CD4-positive, alpha-beta T cell treated with Interleukin-21 for 1 hour (primary cell): ENCODE measurements around the gene MYBPC2.

Experiments used
- DNase-seq: peaks from one replicate; pipeline ENCODE4 v3.0.0-alpha.2; 2020

Gene MYBPC2

DNA sequence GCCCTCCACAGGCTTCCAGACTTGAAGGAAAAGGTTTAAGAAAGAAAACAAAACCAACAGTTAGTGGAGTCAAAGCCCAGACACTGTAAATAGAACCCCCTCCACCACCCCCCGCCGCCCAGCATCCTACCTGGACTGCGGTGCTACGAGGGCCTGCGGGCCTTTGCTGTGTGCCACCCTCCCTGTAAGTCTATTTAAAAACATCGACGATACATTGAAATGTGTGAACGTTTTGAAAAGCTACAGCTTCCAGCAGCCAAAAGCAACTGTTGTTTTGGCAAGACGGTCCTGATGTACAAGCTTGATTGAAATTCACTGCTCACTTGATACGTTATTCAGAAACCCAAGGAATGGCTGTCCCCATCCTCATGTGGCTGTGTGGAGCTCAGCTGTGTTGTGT, 50.2 kb downstream of the MYBPC2 start:
- no peak for DNase-seq

GRCh38 chr19:50485284-50485955, 52.7 kb downstream of the MYBPC2 start:
- no peak for DNase-seq

DNA sequence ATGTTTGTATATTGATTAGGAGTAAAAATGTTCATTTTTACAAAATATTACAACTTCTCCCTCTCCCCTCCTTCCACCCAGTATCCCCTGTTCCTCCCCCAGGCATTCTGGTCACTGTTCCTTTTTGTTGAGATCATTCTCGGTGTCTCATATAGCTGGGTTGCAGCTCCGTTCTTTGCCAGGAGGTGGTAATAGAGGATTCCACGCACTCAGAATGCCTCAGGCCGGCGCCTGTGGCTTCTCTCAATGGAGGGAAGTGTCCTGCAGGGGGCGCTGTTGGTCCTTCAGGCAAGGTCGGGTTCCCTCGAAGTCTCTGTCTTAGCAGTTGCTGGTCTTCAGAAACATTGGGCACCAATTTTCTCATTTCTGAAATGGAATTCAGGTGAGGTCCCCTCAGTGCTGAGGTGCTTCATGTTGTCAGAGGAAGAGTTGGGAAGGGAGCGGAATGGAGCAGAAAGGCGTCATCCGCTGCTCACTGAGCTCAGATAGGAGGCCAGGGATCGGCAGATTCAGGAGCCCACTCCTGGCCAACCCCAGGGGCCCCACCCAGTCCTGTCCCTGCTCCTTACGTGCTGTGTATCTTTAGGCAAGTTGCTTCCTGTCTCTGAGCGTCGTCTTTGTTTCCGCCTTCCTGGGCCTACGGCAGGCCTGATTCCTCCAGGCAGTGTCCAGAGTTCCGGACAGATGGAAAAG, 54.3 kb downstream of the MYBPC2 start:
- DNase-seq, result peak; percentile 55

GRCh38 chr19:50488389-50489194, 55.9 kb downstream of the MYBPC2 start:
- no peak for DNase-seq

GRCh38 chr19:50489461-50490011, 56.8 kb downstream of the MYBPC2 start:
- no peak for DNase-seq

- DNase-seq, result no peak
Measured at GRCh38 chr19:50490411-50490811, 57.7 kb downstream of the MYBPC2 start.

DNA sequence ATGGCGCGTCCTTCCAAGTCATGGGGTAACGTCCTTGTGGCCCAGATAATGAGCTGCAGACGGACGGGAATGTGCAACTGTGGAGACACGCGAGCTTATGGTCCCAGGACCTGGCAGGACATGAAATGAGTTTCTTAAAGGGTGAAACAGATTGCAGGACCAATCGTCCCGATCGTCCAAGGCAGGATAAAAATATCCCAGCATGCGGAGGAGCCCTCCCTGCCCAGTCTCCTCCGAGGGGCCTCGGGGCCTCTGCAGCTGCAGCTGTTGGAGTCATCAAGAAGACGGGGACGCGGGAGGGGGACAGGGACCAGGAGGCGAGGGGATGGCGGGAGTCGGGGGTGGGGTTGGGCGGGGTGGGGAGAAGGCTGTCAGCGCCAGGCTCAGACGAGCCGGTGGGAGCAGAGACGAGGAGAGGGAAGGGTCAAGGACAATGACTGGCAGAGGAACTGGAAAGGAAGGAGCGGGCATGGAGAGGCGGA, 58.3 kb downstream of the MYBPC2 start:
- DNase-seq, result no peak

DNA sequence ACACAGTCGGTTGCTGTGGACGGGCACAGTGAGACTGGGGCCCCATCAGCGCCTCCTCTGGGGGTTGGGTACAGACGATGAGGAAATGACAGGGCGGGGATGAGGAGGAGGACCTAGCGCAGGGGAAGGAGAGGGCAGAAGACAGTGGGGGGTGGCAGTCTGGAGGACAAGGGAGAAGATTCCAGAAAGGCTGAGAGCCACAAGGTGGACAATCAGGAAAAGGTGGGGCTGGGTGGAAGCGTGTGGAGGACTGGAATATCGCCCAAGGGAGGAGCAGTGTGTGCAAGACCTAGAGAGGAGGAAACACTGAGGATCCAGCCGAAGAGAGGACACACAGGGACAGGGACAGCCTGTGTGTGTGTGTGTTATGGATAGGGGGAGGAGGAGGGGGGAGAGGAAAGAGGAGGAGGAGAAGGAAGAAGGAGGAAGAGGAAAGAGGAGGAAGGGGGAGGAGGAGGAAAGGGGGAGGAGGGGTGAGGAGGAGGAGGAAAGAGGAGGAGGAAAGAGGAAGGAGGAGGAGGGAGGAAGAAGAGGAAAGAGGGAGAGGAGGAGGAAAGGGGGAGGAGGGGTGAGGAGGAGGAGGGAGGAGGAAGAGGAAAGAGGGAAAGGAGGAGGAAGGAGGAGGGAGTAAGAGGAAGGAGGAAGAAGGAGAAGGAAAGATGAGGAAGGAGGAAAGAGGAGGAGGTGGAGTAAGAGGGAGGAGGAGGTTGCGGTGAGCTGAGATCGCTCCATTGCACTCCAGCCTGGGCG, 59.8 kb downstream of the MYBPC2 start:
- peak; percentile 23 for DNase-seq

GRCh38 chr19:50493171-50493570, 60.5 kb downstream of the MYBPC2 start:
- no peak for DNase-seq

DNA sequence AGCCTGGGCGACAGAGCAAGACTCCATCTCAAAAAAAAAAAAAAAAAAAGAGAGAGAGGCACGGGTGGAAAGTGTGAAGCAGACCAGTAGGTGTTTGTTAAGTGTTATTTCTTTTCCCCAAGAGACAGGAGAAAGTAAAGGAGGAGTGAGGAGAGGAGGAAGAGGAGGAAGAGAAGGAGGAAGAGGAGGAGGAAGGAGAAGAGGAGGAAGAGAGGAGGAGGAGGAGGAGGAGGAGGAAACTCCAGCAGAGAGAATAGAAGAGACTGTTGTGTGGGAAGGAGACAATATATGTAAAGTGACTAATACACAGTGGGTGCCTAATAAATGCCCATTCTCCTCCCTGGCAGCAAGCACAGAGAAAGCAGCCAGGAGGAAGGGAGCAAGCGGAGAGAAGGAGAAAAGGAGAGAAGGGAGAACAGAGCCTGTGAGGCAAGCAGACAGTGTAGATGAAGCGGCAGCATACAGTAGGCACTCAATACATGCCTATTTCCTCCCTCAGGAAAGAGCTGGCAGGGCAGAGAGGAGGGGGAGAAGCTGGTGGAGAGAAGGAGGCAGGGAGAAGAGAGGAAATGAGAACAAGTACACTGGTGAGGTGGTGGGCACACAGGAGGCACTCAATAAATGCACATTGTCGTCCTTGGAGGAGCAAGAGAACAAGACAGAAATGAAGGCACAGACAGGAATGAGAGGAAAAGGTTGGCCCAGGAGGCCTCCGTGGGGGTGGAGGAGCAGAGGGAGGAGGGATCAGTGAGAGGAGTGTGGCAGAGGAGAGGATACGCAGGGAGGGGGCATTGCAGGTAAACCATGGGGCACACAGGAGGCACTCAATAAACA, 61.7 kb downstream of the MYBPC2 start:
- DNase-seq, result no peak

GRCh38 chr19:50495020-50495531, 62.4 kb downstream of the MYBPC2 start:
- DNase-seq, result no peak

DNA sequence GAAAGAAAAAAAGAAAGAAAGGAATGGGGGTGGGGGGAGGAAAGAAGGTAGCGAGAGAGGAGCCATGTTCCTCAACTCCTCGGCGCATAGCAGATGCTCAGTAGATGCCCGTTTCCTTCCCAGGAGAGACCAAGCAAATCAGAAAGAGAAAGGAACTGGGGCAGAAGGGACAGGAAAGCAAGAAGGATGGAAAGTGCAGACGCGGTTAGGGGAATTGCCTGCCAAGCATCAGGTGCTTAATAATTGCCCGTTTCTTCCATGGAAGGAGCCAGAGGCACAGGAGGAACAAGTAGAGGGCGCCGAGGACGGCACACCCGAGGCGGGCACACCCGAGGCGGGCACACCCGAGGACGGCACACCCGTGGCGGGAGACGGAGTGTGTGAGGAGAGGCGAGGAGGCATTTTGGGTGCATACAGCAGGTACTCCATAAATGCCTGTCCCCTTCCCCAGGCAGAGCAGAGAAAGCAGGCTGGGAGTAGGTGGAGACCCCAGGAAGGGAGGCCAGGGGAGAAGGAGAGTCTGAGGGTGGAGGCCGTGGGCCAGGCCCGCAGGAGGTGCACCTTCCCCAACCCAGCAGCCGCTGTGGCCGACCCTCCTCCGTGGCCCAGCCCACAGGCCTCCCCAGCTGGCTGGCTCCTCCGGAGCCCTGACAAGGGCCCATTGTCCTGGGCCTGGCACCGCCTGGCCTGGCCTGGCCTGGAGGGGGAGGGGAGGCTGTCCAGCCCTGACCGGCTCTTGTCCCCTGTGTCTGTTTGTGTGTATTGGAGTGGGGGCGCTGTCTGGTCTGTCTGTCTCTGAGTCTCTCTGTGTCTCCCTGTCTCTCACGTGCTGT, 63.7 kb downstream of the MYBPC2 start:
- DNase-seq, result no peak

GRCh38 chr19:50497022-50497405, 64.3 kb downstream of the MYBPC2 start:
- DNase-seq, result no peak

- no peak for DNase-seq
Measured at GRCh38 chr19:50498219-50499056, 65.7 kb downstream of the MYBPC2 start.

DNA sequence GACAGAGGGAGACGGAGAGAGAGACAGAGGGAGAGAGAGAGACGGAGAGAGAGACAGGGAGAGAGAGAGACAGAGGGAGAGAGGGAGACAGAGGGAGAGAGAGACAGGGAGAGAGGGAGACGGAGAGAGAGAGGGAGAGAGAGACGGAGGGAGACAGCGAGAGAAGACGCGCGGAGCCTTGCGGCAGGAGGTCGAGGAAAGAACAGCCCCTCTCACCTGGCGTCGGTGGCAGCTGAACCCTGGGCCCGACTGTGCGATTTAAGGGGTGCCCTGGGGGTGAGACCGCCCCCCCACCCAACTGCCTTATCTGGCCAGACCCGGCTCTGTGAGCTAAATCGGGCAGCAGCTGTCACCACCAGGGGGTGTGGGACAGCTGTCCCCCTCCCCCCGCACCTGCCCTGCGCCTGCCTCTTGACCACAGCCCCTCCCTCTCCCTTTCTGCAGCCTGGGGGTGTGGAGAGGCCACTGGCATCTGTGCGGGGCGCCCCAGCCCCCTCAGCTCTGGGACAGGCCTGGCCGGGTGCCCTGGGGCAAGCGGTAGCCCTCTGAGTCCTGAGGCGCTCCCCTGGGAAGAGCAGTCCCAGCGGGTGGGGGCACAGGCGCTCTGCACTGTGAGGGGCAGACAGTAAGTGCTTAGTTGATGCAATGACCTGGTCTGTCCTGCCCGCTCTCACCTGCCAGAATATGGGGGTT, 67.5 kb downstream of the MYBPC2 start:
- no peak for DNase-seq

DNA sequence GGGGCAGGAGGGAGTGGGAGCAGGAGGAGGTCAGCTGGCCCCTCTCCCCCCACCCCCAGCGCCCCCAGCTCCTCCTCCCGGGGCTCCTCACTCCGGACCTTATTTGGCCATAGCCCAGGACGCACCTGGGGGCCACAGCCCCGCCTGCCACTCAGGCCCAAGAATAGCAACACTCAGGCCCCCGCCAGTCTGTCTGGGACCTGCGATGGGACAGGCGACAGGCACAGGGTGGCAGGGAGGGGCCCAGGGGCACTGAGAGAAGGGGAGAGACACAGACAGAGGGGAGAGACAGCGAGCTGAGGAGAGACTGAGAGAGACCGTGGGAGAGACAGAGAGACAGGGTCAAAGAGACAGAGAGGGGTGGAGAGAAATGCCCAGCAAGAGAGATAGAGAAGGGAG, 68.1 kb downstream of the MYBPC2 start:
- no peak for DNase-seq

DNA sequence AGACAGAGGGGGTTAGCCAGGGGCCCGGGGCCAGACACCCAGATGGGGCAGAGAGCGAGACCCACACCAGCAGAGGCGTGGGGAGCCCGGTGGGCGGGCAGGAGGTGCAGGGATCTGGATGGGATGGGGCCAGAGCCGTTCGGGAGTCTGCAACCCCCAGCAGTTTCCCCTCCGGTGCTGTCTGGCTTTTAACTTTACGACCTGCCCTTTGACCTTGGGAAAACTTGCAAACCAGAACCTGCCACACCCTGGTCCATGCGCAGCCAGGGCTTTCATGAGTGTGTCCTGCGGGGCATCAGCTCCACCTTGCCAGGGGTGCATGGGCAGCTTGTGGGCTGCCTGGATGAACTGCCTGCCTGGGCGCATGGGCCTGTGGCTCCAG, 68.5 kb downstream of the MYBPC2 start:
- DNase-seq, result no peak

DNA sequence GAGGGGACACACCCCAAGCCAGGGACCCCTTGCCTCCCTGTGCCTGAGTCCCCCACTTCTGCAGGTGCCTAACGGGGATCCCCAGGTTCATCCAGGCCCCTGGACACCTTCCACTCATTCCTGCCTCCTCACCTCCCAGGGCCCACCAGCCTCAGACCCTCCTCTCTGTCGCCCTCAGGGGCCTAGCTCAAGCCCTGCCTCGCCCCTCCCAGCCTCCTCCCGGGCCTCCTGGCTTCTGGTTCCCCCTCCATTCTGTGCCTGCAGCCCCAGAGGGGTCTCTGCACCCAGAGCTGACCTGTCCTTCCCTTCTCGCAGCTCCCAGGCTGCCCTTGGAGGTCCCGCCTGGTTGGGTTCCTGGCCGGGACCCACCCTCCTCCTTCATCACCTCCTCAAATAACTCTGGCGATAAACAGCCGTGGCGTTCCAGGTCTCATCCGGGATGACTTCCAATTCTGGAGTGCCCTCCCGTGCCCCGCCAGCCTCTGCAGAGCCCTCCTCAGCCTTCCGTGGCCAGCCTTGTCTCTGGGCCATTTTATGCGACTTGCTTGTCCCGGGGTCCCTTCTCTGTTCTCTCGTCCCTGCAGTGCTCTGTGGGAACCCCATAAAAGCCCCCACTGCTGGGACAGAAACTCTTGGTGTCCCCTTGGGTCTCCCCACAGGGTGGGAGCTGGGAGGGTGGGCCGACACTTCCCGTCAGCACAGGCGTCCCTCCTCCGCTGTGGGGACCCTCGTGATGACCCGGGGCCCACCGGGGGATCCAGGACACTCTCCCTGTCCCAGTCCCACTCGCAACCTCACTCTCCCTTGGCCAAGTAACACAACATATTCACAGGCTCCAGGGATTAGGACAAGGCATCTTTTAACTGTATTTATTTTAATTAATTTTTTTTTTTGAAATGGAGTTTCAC, 69.1 kb downstream of the MYBPC2 start:
- DNase-seq, result no peak
